Measurements from ENCODE around the gene PPIG.

- TF ChIP-seq CTCF (IDR thresholded peaks at IDR 0.05) (no peak), POLR2A (IDR thresholded peaks at IDR 0.05) (no peak)
Measured at GRCh38 chr2:169683054-169683424, 98.9 kb downstream of the PPIG start.

Data from tibial nerve (tissue), 3 donors.